Measurements from ENCODE around the gene ADGRB2. TPM values are rescaled to one million over a fixed set of nuclear protein-coding genes. Genes with fewer than 3 reads are reported as not detected.
A peak's percentile ranks its signal among the peaks of the same experiment; 100 is the strongest.

The ADGRB2 gene
- total and polyA plus RNA-seq, 2 donors from 2014 or later, result 3.2 to 5.3 TPM

- intact Hi-C loops (cut with DNase I), result no loop called here
- TF ChIP-seq CTCF (IDR thresholded peaks at IDR 0.05; ENCODE audit: borderline replicate concordance, extremely low read depth, insufficient read depth), result no peak
- Histone ChIP-seq H3K27ac (ENCODE audit: low read depth in 2 of 2, low read length in 2 of 2) (no peak overlapping the region), H3K9ac (ENCODE audit: low read length in 3 of 3) (no peak overlapping the region), H3K4me3 (ENCODE audit: low read length in 3 of 3) (no peak overlapping the region), H3K4me1 (ENCODE audit: control insufficient read depth in 2 of 3, insufficient read depth in 2 of 3, low read depth in 1 of 3, low read length in 3 of 3) (peaks cover 3 to 22% (median 4%) of the 10 kb centered on the region in 3 donors), H3K9me3 (ENCODE audit: control insufficient read depth in 2 of 3, insufficient read depth in 1 of 3, low read length in 3 of 3) (no peaks in the 10 kb centered on the region), H3K27me3 (ENCODE audit: control insufficient read depth, insufficient read depth, low read length) (no peaks in the 10 kb centered on the region), H3K36me3 (ENCODE audit: control insufficient read depth in 2 of 3, insufficient read depth in 3 of 3, low read length in 3 of 3) (no peaks in the 10 kb centered on the region)
- no peak for DNase-seq
- FAIRE-seq, result no peak
Observed at GRCh38 chr1:31758823-31759222, 5.3 kb downstream of the ADGRB2 start.

GRCh38 chr1:31757989-31758388 lies 6.2 kb downstream of the ADGRB2 start:
- Histone ChIP-seq H3K27ac (ENCODE audit: low read depth in 2 of 2, low read length in 2 of 2) (no peak overlapping the region), H3K36me3 (ENCODE audit: control insufficient read depth in 2 of 3, insufficient read depth in 3 of 3, low read length in 3 of 3) (no peaks in the 10 kb centered on the region), H3K4me3 (ENCODE audit: low read length in 3 of 3) (no peak overlapping the region), H3K27me3 (ENCODE audit: control insufficient read depth, insufficient read depth, low read length) (no peaks in the 10 kb centered on the region), H3K9me3 (ENCODE audit: control insufficient read depth in 2 of 3, insufficient read depth in 1 of 3, low read length in 3 of 3) (no peaks in the 10 kb centered on the region), H3K9ac (ENCODE audit: low read length in 3 of 3) (no peak overlapping the region), H3K4me1 (ENCODE audit: control insufficient read depth in 2 of 3, insufficient read depth in 2 of 3, low read depth in 1 of 3, low read length in 3 of 3) (peaks cover 3 to 24% (median 4%) of the 10 kb centered on the region in 3 donors)
- no peak for TF ChIP-seq CTCF (IDR thresholded peaks at IDR 0.05; ENCODE audit: borderline replicate concordance, extremely low read depth, insufficient read depth)
- intact Hi-C loops (cut with DNase I), result no loop called here
- FAIRE-seq (no peak), DNase-seq (peak in 2 of 5 donors; percentile 33 to 39)

GRCh38 chr1:31757204-31757679 lies 6.9 kb downstream of the ADGRB2 start:
- Histone ChIP-seq H3K36me3 (ENCODE audit: control insufficient read depth in 2 of 3, insufficient read depth in 3 of 3, low read length in 3 of 3) (no peaks in the 10 kb centered on the region), H3K27me3 (ENCODE audit: control insufficient read depth, insufficient read depth, low read length) (no peaks in the 10 kb centered on the region), H3K27ac (ENCODE audit: low read depth in 2 of 2, low read length in 2 of 2) (no peak overlapping the region), H3K4me1 (ENCODE audit: control insufficient read depth in 2 of 3, insufficient read depth in 2 of 3, low read depth in 1 of 3, low read length in 3 of 3) (peaks cover 3 to 20% (median 4%) of the 10 kb centered on the region in 3 donors), H3K9ac (ENCODE audit: low read length in 3 of 3) (no peak overlapping the region), H3K4me3 (ENCODE audit: low read length in 3 of 3) (no peak overlapping the region), H3K9me3 (ENCODE audit: control insufficient read depth in 2 of 3, insufficient read depth in 1 of 3, low read length in 3 of 3) (no peaks in the 10 kb centered on the region)
- FAIRE-seq, result no peak
- TF ChIP-seq CTCF (IDR thresholded peaks at IDR 0.05; ENCODE audit: borderline replicate concordance, extremely low read depth, insufficient read depth), result no peak
- DNase-seq, result no peak
- intact Hi-C loops (cut with DNase I), result no loop called here

- H3K4me1 ChIP-seq (ENCODE audit: control insufficient read depth in 2 of 3, insufficient read depth in 2 of 3, low read depth in 1 of 3, low read length in 3 of 3), result peaks cover 3 to 20% (median 4%) of the 10 kb centered on the region in 3 donors
- DNase-seq (no peak), FAIRE-seq (no peak)
- H3K27me3 ChIP-seq (ENCODE audit: control insufficient read depth, insufficient read depth, low read length), result no peaks in the 10 kb centered on the region
- no peak overlapping the region for H3K27ac ChIP-seq (ENCODE audit: low read depth in 2 of 2, low read length in 2 of 2)
- H3K9me3 ChIP-seq (ENCODE audit: control insufficient read depth in 2 of 3, insufficient read depth in 1 of 3, low read length in 3 of 3), result no peaks in the 10 kb centered on the region
- no peaks in the 10 kb centered on the region for H3K36me3 ChIP-seq (ENCODE audit: control insufficient read depth in 2 of 3, insufficient read depth in 3 of 3, low read length in 3 of 3)
- H3K9ac ChIP-seq (ENCODE audit: low read length in 3 of 3), result no peak overlapping the region
- intact Hi-C loops (cut with DNase I), result no loop called here
- no peak overlapping the region for H3K4me3 ChIP-seq (ENCODE audit: low read length in 3 of 3)
- no peak for TF ChIP-seq CTCF (IDR thresholded peaks at IDR 0.05; ENCODE audit: borderline replicate concordance, extremely low read depth, insufficient read depth)
Observed at GRCh38 chr1:31756578-31756977, 7.6 kb downstream of the ADGRB2 start.

Measured in kidney (tissue), 14 donors.